Fibroblast of lung (primary cell): ENCODE data around the gene FAM151B. TPM values are rescaled to one million over a fixed set of nuclear protein-coding genes. Genes with fewer than 3 reads are reported as not detected.
"Not testable (repeated sequence)": the region's sequence is repeated elsewhere in the genome, so short reads cannot be mapped to it uniquely, and the experiment has no call there.

Experiments used
- DNase-seq, 2 donors: peaks; one replicate each; pipeline versions ENCODE4 v3.0.0 to v3.0.0-alpha.2; 2010; ENCODE audit warnings: low read depth in 2 of 2
- H2AFZ ChIP-seq: 2 replicates; pipeline ENCODE4 v1.5.1; 2012; ENCODE audit warnings: low read length, control low read depth, inconsistent platforms
- H3K27ac ChIP-seq: 2 replicates; pipeline ENCODE4 v1.5.1; 2011; ENCODE audit warnings: low read length, control low read depth; ENCODE audit not compliant: insufficient read depth
- H3K27me3 ChIP-seq: 2 replicates; pipeline ENCODE4 v1.5.1; 2011; ENCODE audit warnings: mild to moderate bottlenecking, low read length; ENCODE audit not compliant: control insufficient read depth, insufficient read depth
- H3K36me3 ChIP-seq: 2 replicates; pipeline ENCODE4 v1.5.1; 2011; ENCODE audit warnings: low read length; ENCODE audit not compliant: control insufficient read depth, insufficient read depth
- H3K4me1 ChIP-seq: 2 replicates; pipeline ENCODE4 v1.5.1; 2011; ENCODE audit warnings: low read length; ENCODE audit not compliant: control insufficient read depth, insufficient read depth; ENCODE audit errors: extremely low read depth
- H3K4me2 ChIP-seq: 2 replicates; pipeline ENCODE4 v1.5.1; 2011; ENCODE audit warnings: low read length, control low read depth; ENCODE audit not compliant: insufficient read depth; ENCODE audit errors: extremely low read depth
- H3K4me3 ChIP-seq, 4 experiments: fragments of 200-600 bp in 1 of 4; sonication (generic) in 1 of 4; replicated peaks in 1 of 4; 2 replicates each; pipeline ENCODE4 v1.5.1; 2011 to 2016; ENCODE audit warnings: low read length in 4 of 4, low read depth in 3 of 4, mild to moderate bottlenecking in 3 of 4, control low read depth in 2 of 4, inconsistent platforms in 1 of 4, mixed read lengths in 1 of 4; ENCODE audit not compliant: insufficient read depth in 1 of 4; ENCODE audit errors: control extremely low read depth in 1 of 4
- H3K79me2 ChIP-seq: 2 replicates; pipeline ENCODE4 v1.5.1; 2012; ENCODE audit warnings: mild to moderate bottlenecking, low read length, inconsistent platforms; ENCODE audit not compliant: control insufficient read depth, insufficient read depth
- H3K9ac ChIP-seq: 2 replicates; pipeline ENCODE4 v1.5.1; 2011; ENCODE audit warnings: mild to moderate bottlenecking, low read length, control low read depth; ENCODE audit not compliant: insufficient read depth
- H3K9me3 ChIP-seq: 2 replicates; pipeline ENCODE4 v1.5.1; 2012; ENCODE audit warnings: low read depth, low read length; ENCODE audit not compliant: control insufficient read depth, insufficient read depth
- H4K20me1 ChIP-seq: 2 replicates; pipeline ENCODE4 v1.5.1; 2011; ENCODE audit warnings: low read length; ENCODE audit not compliant: control insufficient read depth, insufficient read depth; ENCODE audit errors: extremely low read depth
- EZH2 ChIP-seq: IDR thresholded peaks from 2 replicates; pipeline ENCODE4 v1.5.1; 2012; ENCODE audit warnings: low read length, control low read depth, mild to moderate bottlenecking; ENCODE audit errors: missing control alignments
- polyA plus RNA-seq, 2 donors: library from polyadenylated mRNA; depleted of rRNA in 1 of 2; stranded (reverse) in 1 of 2; unstranded in 1 of 2; fragments of >200 nt; gene quantifications; 2 replicates each; pipeline ENCODE4 v1.2.1, GENCODE V29; 2011 to 2012; ENCODE audit warnings: missing spikeins in 1 of 2
- total RNA-seq: library from RNA; depleted of rRNA; stranded (reverse); fragments of >200 nt; gene quantifications from 2 replicates; pipeline ENCODE4 v1.2.1, GENCODE V29; 2014
- TF ChIP-seq, protein P1 (sequence below), 2 donors: IDR thresholded peaks in 1 of 2; conservative IDR thresholded peaks in 1 of 2; 1 replicate in 1 of 2; 2 replicates in 1 of 2; pipeline ENCODE4 v1.5.1; 2011 to 2012; ENCODE audit warnings: low read length in 2 of 2, control low read depth in 1 of 2, inconsistent platforms in 1 of 2, low read depth in 1 of 2, mild to moderate bottlenecking in 1 of 2

The FAM151B gene
- total and polyA plus RNA-seq, 2 donors (not counting 1 experiment from before 2014, with no cell fraction given), result 4.8 to 4.9 TPM

DNA sequence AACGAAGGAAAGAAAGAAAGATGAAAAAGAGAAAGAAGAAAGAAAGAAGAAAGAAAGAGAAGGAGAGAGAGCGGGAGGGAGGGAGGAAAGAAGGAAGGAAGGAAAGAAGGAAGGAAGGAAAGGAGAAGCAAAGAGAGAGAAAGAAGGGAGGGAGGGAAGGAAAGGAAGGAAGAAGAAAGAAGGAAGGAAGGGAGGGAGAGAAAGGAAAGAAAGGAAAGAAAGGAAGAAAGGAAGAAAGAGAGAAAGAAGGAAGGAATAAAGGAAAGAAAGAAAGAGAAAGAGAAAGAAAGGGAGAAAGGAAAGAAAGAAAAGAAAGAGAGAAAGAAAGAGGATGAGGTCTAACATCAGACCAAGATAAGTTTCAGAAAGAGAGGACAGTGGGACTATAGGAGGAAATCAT lies 91.2 kb downstream of the FAM151B start:
- no peaks in the 10 kb centered on the region for H4K20me1 ChIP-seq
- H3K4me1 ChIP-seq, result no peaks in the 10 kb centered on the region
- H3K4me2 ChIP-seq, result no peak overlapping the region
- H3K9me3 ChIP-seq, result no peaks in the 10 kb centered on the region
- no peak overlapping the region for H3K9ac ChIP-seq
- H3K27me3 ChIP-seq, result peaks cover 2% of the 10 kb centered on the region
- no peak for DNase-seq
- no peak overlapping the region for H3K4me3 ChIP-seq
- no peak overlapping the region for H3K27ac ChIP-seq
- TF ChIP-seq, protein P1, sequence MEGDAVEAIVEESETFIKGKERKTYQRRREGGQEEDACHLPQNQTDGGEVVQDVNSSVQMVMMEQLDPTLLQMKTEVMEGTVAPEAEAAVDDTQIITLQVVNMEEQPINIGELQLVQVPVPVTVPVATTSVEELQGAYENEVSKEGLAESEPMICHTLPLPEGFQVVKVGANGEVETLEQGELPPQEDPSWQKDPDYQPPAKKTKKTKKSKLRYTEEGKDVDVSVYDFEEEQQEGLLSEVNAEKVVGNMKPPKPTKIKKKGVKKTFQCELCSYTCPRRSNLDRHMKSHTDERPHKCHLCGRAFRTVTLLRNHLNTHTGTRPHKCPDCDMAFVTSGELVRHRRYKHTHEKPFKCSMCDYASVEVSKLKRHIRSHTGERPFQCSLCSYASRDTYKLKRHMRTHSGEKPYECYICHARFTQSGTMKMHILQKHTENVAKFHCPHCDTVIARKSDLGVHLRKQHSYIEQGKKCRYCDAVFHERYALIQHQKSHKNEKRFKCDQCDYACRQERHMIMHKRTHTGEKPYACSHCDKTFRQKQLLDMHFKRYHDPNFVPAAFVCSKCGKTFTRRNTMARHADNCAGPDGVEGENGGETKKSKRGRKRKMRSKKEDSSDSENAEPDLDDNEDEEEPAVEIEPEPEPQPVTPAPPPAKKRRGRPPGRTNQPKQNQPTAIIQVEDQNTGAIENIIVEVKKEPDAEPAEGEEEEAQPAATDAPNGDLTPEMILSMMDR (conservative IDR thresholded peaks at IDR 0.05 in 1 of 2, IDR thresholded peaks at IDR 0.05 in 1 of 2; ENCODE audit: low read depth in 1 of 2, low read length in 2 of 2), result no peak
- no peaks in the 10 kb centered on the region for H3K36me3 ChIP-seq
- no peak overlapping the region for H2AFZ ChIP-seq
- H3K79me2 ChIP-seq, result no peaks in the 10 kb centered on the region

DNA sequence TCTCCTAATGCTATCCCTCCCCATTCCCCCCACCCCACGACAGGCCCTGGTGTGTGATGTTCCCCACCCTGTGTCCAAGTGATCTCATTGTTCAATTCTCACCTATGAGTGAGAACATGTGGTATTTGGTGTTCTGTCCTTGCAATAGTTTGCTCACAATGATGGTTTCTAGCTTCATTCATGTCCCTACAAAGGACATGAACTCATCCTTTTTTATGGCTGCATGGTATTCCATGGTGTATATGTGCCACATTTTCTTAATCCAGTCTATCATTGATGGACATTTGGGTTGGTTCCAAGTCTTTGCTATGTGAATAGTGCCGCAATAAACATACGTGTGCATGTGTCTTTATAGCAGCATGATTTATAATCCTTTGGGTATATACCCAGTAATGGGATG lies 92.4 kb downstream of the FAM151B start:
- not testable (repeated sequence) for H3K79me2 ChIP-seq, H4K20me1 ChIP-seq, H2AFZ ChIP-seq, H3K9ac ChIP-seq, H3K9me3 ChIP-seq, H3K4me3 ChIP-seq, H3K27ac ChIP-seq, H3K4me2 ChIP-seq, H3K27me3 ChIP-seq, DNase-seq, H3K4me1 ChIP-seq, H3K36me3 ChIP-seq

DNA sequence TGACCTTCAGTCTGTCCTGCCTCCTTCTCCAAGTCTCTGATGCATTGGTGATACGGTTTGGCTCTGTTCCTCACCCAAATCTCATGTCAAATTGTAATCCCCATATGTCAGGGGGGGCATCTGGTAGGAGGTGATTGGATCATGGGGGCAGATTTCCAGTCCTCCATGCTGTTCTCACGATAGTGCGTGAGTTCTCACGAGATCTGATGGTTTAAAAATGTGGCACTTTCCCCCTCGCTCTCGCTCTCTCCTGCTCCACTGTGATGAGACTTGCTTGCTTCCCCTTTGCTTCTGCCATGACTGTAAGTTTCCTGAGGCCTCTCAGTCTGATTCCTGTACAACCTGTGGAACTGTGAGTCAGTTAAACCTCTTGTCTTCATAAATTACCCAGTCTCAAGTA lies 96.9 kb downstream of the FAM151B start:
- Histone ChIP-seq H3K9me3 (no peaks in the 10 kb centered on the region), H2AFZ (no peak overlapping the region), H3K9ac (no peak overlapping the region), H3K36me3 (no peaks in the 10 kb centered on the region), H4K20me1 (no peaks in the 10 kb centered on the region), H3K27me3 (no peaks in the 10 kb centered on the region), H3K4me2 (no peak overlapping the region), H3K27ac (no peak overlapping the region), H3K79me2 (no peaks in the 10 kb centered on the region), H3K4me3 (no peak overlapping the region), H3K4me1 (no peaks in the 10 kb centered on the region)
- TF ChIP-seq, protein P1 (conservative IDR thresholded peaks at IDR 0.05 in 1 of 2, IDR thresholded peaks at IDR 0.05 in 1 of 2; ENCODE audit: low read depth in 1 of 2, low read length in 2 of 2), result no peak
- TF ChIP-seq EZH2, result no peak
- DNase-seq, result no peak
